ENCODE results near the gene ANKS1B. TPM values are rescaled to one million over a fixed set of nuclear protein-coding genes. Genes with fewer than 3 reads are reported as not detected.

The ANKS1B gene
- total RNA-seq, 1 experiment from 2014 or later: 0.61 TPM

DNA sequence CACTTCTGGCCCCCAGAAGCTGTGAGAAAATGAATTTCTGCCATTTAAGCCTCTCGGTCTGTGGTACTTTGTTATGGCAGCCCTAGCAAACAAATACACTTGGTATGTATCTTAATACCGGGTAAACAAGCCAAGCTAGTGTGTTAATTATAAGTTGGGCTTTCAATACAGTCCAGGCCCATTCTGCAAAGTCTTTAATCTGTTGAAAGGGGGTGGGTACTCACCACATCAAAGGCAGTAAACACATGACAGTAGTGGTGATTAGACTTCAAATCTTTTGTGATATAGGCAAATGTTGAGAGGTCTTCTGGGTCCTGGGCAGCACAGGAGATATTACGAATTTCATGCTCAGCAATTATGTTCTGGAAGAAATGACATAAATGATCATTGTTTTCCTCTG lies 1211.9 kb downstream of the ANKS1B start:
- H3K36me3 ChIP-seq (ENCODE audit: control insufficient read depth, insufficient read depth, low read length): no peaks in the 10 kb centered on the region
- Mint-ChIP-seq H3K4me1 (ENCODE audit: low read depth, unreplicated experiment) (no peaks in the 10 kb centered on the region), H3K27me3 (ENCODE audit: insufficient read depth, unreplicated experiment) (peaks cover 2% of the 10 kb centered on the region), H3K27ac (ENCODE audit: unreplicated experiment) (no peak overlapping the region), H3K36me3 (ENCODE audit: insufficient read depth, unreplicated experiment) (no peaks in the 10 kb centered on the region), H3K9me3 (ENCODE audit: unreplicated experiment) (no peaks in the 10 kb centered on the region), H3K4me3 (ENCODE audit: unreplicated experiment) (no peak overlapping the region)
- ChIA-PET POLR2A (no interaction called here), CTCF (no interaction called here)
- no peak for DNase-seq
- H3K4me1 ChIP-seq: no peaks in the 10 kb centered on the region
- TF ChIP-seq, protein P1, sequence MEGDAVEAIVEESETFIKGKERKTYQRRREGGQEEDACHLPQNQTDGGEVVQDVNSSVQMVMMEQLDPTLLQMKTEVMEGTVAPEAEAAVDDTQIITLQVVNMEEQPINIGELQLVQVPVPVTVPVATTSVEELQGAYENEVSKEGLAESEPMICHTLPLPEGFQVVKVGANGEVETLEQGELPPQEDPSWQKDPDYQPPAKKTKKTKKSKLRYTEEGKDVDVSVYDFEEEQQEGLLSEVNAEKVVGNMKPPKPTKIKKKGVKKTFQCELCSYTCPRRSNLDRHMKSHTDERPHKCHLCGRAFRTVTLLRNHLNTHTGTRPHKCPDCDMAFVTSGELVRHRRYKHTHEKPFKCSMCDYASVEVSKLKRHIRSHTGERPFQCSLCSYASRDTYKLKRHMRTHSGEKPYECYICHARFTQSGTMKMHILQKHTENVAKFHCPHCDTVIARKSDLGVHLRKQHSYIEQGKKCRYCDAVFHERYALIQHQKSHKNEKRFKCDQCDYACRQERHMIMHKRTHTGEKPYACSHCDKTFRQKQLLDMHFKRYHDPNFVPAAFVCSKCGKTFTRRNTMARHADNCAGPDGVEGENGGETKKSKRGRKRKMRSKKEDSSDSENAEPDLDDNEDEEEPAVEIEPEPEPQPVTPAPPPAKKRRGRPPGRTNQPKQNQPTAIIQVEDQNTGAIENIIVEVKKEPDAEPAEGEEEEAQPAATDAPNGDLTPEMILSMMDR (IDR thresholded peaks at IDR 0.05; ENCODE audit: insufficient read depth in 1 of 2, low read depth in 1 of 2, low read length in 1 of 2, severe bottlenecking in 1 of 2, unreplicated experiment in 1 of 2): no peak
- H3K27me3 ChIP-seq (replicated peaks; ENCODE audit: control insufficient read depth, insufficient read depth, low read length): no peaks in the 10 kb centered on the region
- intact Hi-C loops (cut with micrococcal nuclease; ENCODE audit: unreplicated experiment): no loop called here
- no peaks in the 10 kb centered on the region; the same call in 1 of the 2 replicates for H3K9me3 ChIP-seq
- H3K4me3 ChIP-seq (ENCODE audit: low read depth, low read length): no peak overlapping the region
- no TSS peak for BruUV-seq (replicated peaks)

DNA sequence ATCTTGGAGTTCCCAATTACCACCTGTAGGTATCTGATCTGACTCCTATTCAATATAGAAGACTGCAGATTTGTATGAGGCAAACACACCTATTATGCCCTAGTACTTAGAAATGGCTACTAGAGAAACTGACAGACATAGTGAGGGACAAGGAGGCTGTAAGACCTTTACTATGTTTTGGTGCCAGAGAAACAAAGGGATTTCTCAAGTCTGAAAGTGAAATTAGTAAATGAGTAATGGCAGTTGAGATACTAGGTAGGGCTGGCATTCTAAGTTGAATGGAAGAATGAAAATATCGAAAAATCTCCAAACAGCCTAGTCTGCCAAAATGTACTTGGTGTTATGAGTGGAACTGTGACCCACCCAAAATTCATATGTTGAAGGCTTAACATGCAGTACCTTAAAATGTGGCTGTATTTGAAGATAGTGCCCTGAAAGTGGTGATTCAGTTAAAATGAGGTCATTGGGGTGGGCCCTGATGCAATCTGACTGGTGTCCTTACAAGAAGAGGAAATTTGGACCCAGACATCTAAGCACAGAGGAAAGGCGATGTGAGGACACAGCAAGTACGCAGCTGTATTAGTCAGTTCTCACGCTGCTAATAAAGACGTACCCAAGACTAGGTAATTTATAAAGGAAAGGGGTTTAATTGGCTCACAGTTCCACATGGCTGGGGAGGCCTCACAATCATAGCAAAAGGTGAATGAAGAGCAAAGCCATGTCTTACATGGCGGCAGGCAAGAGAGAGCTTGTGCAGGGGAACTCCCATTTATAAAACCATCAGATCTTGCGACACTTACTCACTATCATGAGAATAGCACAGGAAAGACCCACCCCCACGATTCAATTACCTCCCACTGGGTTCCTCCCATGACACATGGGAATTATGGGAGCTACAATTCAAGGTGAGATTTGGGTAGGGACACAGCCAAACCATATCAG lies 1212.7 kb downstream of the ANKS1B start:
- H3K4me1 ChIP-seq: no peaks in the 10 kb centered on the region
- H3K36me3 Mint-ChIP-seq (ENCODE audit: insufficient read depth, unreplicated experiment): no peaks in the 10 kb centered on the region
- DNase-seq: no peak
- H3K27ac Mint-ChIP-seq (ENCODE audit: unreplicated experiment): no peak overlapping the region
- no peaks in the 10 kb centered on the region for H3K27me3 ChIP-seq (replicated peaks; ENCODE audit: control insufficient read depth, insufficient read depth, low read length)
- no TSS peak for BruUV-seq (replicated peaks)
- POLR2A ChIA-PET: no interaction called here
- no peak overlapping the region for H3K4me3 ChIP-seq (ENCODE audit: low read depth, low read length)
- no peaks in the 10 kb centered on the region for H3K36me3 ChIP-seq (ENCODE audit: control insufficient read depth, insufficient read depth, low read length)
- no peaks in the 10 kb centered on the region for H3K4me1 Mint-ChIP-seq (ENCODE audit: low read depth, unreplicated experiment)
- H3K27me3 Mint-ChIP-seq (ENCODE audit: insufficient read depth, unreplicated experiment): peaks cover 2% of the 10 kb centered on the region
- no peaks in the 10 kb centered on the region for H3K9me3 Mint-ChIP-seq (ENCODE audit: unreplicated experiment)
- intact Hi-C loops (cut with micrococcal nuclease; ENCODE audit: unreplicated experiment): no loop called here
- CTCF ChIA-PET: no interaction called here
- H3K9me3 ChIP-seq: no peaks in the 10 kb centered on the region; the same call in 1 of the 2 replicates
- TF ChIP-seq, protein P1 (IDR thresholded peaks at IDR 0.05; ENCODE audit: insufficient read depth in 1 of 2, low read depth in 1 of 2, low read length in 1 of 2, severe bottlenecking in 1 of 2, unreplicated experiment in 1 of 2): no peak
- no peak overlapping the region for H3K4me3 Mint-ChIP-seq (ENCODE audit: unreplicated experiment)

DNA sequence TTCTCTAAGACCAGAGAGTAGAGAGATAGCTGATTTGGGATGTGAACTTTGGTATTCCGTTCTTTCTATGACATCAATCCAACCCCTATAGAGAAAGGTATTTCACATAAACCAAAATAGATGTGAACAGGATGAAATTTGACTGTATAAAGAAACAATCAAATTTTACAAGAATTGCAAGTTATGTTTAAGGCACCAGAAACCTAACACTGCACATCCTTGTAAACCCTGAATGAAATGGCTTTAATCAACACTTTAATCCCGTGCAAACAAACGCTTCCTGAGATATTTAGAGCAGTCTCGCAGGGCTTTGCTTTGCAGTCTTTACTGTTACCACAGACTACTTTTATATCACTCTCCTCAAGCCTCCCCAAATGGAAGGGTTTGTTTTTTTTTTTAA lies 1214.5 kb downstream of the ANKS1B start:
- ChIA-PET CTCF (no interaction called here), POLR2A (no interaction called here)
- Histone ChIP-seq H3K9me3 (no peaks in the 10 kb centered on the region; the same call in 1 of the 2 replicates), H3K36me3 (ENCODE audit: control insufficient read depth, insufficient read depth, low read length) (no peaks in the 10 kb centered on the region), H3K4me3 (ENCODE audit: low read depth, low read length) (no peak overlapping the region), H3K27me3 (replicated peaks; ENCODE audit: control insufficient read depth, insufficient read depth, low read length) (no peaks in the 10 kb centered on the region), H3K4me1 (no peaks in the 10 kb centered on the region)
- DNase-seq: no peak
- Mint-ChIP-seq H3K4me3 (ENCODE audit: unreplicated experiment) (no peak overlapping the region), H3K9me3 (ENCODE audit: unreplicated experiment) (no peaks in the 10 kb centered on the region), H3K4me1 (ENCODE audit: low read depth, unreplicated experiment) (no peaks in the 10 kb centered on the region), H3K27me3 (ENCODE audit: insufficient read depth, unreplicated experiment) (peaks cover under 1% of the 10 kb centered on the region), H3K27ac (ENCODE audit: unreplicated experiment) (no peak overlapping the region), H3K36me3 (ENCODE audit: insufficient read depth, unreplicated experiment) (no peaks in the 10 kb centered on the region)
- TF ChIP-seq, protein P1 (IDR thresholded peaks at IDR 0.05; ENCODE audit: insufficient read depth in 1 of 2, low read depth in 1 of 2, low read length in 1 of 2, severe bottlenecking in 1 of 2, unreplicated experiment in 1 of 2): no peak
- no TSS peak for BruUV-seq (replicated peaks)
- intact Hi-C loops (cut with micrococcal nuclease; ENCODE audit: unreplicated experiment): no loop called here

Measured in Caco-2 (cell line).